PFSK-1 (cell line): Measurements from ENCODE around the gene TAF9.

ENCODE experiments used
- FOXP2 ChIP-seq: optimal IDR thresholded peaks from 2 replicates; pipeline ENCODE3; 2011; ENCODE audit warnings: borderline replicate concordance, control low read depth, inconsistent platforms; ENCODE audit not compliant: insufficient read depth; ENCODE audit errors: extremely low read length, extremely low read depth
- POLR2AphosphoS5 ChIP-seq: IDR thresholded peaks from 2 replicates; pipeline ENCODE4 v1.6.1; 2012; ENCODE audit warnings: low read depth, mild to moderate bottlenecking, control low read depth, low read length, moderate library complexity
- REST ChIP-seq, 2 experiments: IDR thresholded peaks; 2 replicates each; pipeline versions ENCODE4 v1.6.1 to v1.8.0; 2011 to 2012; ENCODE audit warnings: low read depth in 2 of 2, low read length in 2 of 2, control low read depth in 1 of 2, inconsistent platforms in 1 of 2, mild to moderate bottlenecking in 1 of 2, moderate library complexity in 1 of 2; ENCODE audit not compliant: insufficient read depth in 1 of 2
- SIN3A ChIP-seq: IDR thresholded peaks from 2 replicates; pipeline ENCODE4 v1.6.1; 2012; ENCODE audit warnings: mild to moderate bottlenecking, low read length, moderate library complexity, borderline replicate concordance; ENCODE audit not compliant: insufficient read depth
- TAF1 ChIP-seq: IDR thresholded peaks from 2 replicates; pipeline ENCODE4 v1.6.1; 2012; ENCODE audit warnings: low read length, control low read depth, borderline replicate concordance; ENCODE audit not compliant: insufficient read depth

TAF9 gene

DNA sequence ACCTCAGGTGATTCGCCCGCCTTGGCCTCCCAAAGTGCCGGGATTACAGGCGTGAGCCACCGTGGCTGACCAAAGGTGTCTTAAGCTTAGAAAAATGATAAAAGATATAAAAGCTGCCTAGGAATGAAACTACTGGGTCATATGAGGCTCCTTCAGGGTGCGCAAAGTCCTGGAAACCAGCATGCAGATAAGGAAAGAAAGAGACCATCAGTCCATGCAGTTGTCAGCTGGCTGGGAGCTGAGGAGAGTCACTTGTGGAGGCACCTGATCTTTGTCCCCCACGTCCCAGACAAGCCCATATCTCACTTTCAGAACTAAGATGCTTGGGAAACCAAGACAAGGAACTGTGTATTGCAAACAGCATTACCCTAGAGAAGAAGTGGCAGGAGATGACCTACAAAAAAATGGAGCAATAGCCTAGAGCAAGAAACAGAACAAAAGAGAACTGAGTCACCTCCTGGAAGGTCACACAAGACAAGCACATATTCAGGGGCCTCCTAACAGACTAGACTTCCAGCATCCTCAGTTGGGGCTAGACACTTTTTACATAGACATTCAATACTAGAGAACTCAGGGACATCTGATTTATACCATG lies 33.9 kb downstream of the TAF9 start:
- TF ChIP-seq POLR2AphosphoS5 = no peak
- TF ChIP-seq FOXP2 = no peak
- no peak for TF ChIP-seq TAF1
- no peak for TF ChIP-seq REST (IDR thresholded peaks at IDR 0.05; ENCODE audit: insufficient read depth in 1 of 2, low read depth in 2 of 2, low read length in 2 of 2)
- TF ChIP-seq SIN3A = no peak

- TF ChIP-seq POLR2AphosphoS5 (no peak), FOXP2 (peak; percentile 36)
Measured at GRCh38 chr5:69334793-69335268, 34.5 kb downstream of the TAF9 start.

- no peak for TF ChIP-seq SIN3A
- no peak for TF ChIP-seq FOXP2
- no peak for TF ChIP-seq POLR2AphosphoS5
- TF ChIP-seq REST (IDR thresholded peaks at IDR 0.05; ENCODE audit: insufficient read depth in 1 of 2, low read depth in 2 of 2, low read length in 2 of 2) = no peak
- no peak for TF ChIP-seq TAF1
Measured at GRCh38 chr5:69331528-69332445, 37.5 kb downstream of the TAF9 start.

DNA sequence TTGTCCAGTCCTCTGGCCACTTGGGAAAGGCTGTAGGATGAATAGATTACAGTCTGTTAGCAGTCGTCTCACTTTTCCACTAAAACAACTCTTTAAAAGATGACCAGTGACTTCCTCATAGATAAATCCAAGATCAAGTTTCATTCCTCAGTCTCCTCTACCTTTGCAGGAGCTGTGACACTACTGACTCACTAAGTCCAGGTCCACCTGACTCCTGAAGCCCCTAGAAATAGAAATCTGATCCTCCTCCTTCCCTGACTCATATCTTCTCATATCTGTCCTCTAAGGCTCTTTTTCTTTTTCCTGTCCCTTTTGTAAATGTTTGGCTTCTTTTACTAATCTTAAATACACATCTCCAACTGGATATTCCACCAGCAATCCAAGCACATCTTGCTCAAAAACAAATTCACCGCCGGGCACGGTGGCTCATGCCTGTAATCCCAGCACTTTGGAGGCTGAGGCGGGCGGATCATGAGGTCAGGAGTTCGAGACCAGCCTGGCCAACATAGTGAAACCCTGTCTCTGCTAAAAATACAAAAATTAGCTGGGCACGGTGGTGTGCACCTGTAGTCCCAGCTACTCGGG lies 39.3 kb downstream of the TAF9 start:
- no peak for TF ChIP-seq FOXP2
- no peak for TF ChIP-seq TAF1
- TF ChIP-seq REST (IDR thresholded peaks at IDR 0.05; ENCODE audit: insufficient read depth in 1 of 2, low read depth in 2 of 2, low read length in 2 of 2) = no peak

- no peak for TF ChIP-seq FOXP2
- TF ChIP-seq SIN3A = no peak
- TF ChIP-seq TAF1 = no peak
- TF ChIP-seq POLR2AphosphoS5 = no peak
- no peak for TF ChIP-seq REST (IDR thresholded peaks at IDR 0.05; ENCODE audit: insufficient read depth in 1 of 2, low read depth in 2 of 2, low read length in 2 of 2)
Measured at GRCh38 chr5:69326365-69326764, 43.0 kb downstream of the TAF9 start.
